ENCODE data around the gene PTGER4. TPM values are rescaled to one million over a fixed set of nuclear protein-coding genes. Genes with fewer than 3 reads are reported as not detected.

Gene PTGER4
- total RNA-seq, 1 donor from 2014 or later = 73.3 TPM

DNA sequence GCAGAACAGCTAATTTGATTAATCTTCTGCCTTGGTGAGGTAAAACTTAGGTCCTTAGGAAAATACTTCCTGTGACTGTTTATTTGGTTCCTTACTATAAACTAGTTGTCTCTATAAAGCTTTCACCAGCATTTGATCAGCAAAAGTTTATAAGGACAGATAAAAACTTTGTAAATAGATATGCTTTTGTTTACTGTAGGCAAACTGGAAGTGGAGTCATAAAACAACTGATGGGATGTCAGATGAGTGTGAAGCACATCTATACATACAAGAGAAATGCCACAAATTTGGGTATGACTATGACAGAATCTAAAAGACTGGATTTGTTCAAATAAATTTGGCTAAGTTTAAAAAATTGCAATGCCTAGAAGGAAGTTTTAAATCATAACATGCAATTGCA is 5.5 kb downstream of the PTGER4 start:
- ATAC-seq (ENCODE audit: low read depth) (no peak), DNase-seq (no peak)
- H3K4me1 Mint-ChIP-seq = peaks cover 86% of the 10 kb centered on the region
- H3K36me3 Mint-ChIP-seq (ENCODE audit: low read depth) = peaks cover 86% of the 10 kb centered on the region
- POLR2A ChIA-PET = interaction anchor here (1.3 kb wide), 1 partner anchor 199 kb away, joined by 3 read pairs; no protein-coding TSS in a partner anchor
- H3K27ac Mint-ChIP-seq = no peak overlapping the region
- CTCF ChIA-PET = interaction anchor here (0.9 to 3.0 kb wide), 7 partner anchors 315 to 971 kb away, joined by 3 to 26 read pairs (median 6); no protein-coding TSS in a partner anchor
- intact Hi-C loops (cut with micrococcal nuclease) = no loop called here
- peak overlapping the region; percentile 36 for H3K4me3 Mint-ChIP-seq
- TF ChIP-seq, protein P1, sequence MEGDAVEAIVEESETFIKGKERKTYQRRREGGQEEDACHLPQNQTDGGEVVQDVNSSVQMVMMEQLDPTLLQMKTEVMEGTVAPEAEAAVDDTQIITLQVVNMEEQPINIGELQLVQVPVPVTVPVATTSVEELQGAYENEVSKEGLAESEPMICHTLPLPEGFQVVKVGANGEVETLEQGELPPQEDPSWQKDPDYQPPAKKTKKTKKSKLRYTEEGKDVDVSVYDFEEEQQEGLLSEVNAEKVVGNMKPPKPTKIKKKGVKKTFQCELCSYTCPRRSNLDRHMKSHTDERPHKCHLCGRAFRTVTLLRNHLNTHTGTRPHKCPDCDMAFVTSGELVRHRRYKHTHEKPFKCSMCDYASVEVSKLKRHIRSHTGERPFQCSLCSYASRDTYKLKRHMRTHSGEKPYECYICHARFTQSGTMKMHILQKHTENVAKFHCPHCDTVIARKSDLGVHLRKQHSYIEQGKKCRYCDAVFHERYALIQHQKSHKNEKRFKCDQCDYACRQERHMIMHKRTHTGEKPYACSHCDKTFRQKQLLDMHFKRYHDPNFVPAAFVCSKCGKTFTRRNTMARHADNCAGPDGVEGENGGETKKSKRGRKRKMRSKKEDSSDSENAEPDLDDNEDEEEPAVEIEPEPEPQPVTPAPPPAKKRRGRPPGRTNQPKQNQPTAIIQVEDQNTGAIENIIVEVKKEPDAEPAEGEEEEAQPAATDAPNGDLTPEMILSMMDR (IDR thresholded peaks at IDR 0.05) = no peak
- H3K27me3 Mint-ChIP-seq = no peaks in the 10 kb centered on the region
- H3K9me3 Mint-ChIP-seq = no peaks in the 10 kb centered on the region

- CTCF ChIA-PET = interaction anchor here (0.7 to 3.0 kb wide), 12 partner anchors 9 to 972 kb away, joined by 3 to 26 read pairs (median 4); no protein-coding TSS in a partner anchor
- Mint-ChIP-seq H3K36me3 (ENCODE audit: low read depth) (peaks cover 84% of the 10 kb centered on the region), H3K9me3 (no peaks in the 10 kb centered on the region), H3K27ac (peak overlapping the region; percentile 32), H3K4me3 (peak overlapping the region; percentile 36), H3K27me3 (no peaks in the 10 kb centered on the region), H3K4me1 (peaks cover 86% of the 10 kb centered on the region)
- TF ChIP-seq, protein P1 (IDR thresholded peaks at IDR 0.05) = no peak
- POLR2A ChIA-PET = interaction anchor here (0.6 to 1.2 kb wide), 3 partner anchors 300 to 737 kb away, joined by 3 to 5 read pairs (median 4); no protein-coding TSS in a partner anchor
- no peak for ATAC-seq (ENCODE audit: low read depth)
- intact Hi-C loops (cut with micrococcal nuclease) = no loop called here
- DNase-seq = no peak
These were observed 6.3 kb downstream of the PTGER4 start for GRCh38 chr5:40685976-40686486.

- Mint-ChIP-seq H3K27ac (peak overlapping the region; percentile 57), H3K4me1 (peaks cover 79% of the 10 kb centered on the region), H3K4me3 (peak overlapping the region; percentile 70), H3K9me3 (no peaks in the 10 kb centered on the region), H3K36me3 (ENCODE audit: low read depth) (peaks cover 83% of the 10 kb centered on the region), H3K27me3 (no peaks in the 10 kb centered on the region)
- no peak for DNase-seq
- CTCF ChIA-PET = interaction anchor here (3.0 kb wide), 1 partner anchor 738 kb away, joined by 26 read pairs; no protein-coding TSS in a partner anchor
- TF ChIP-seq, protein P1 (IDR thresholded peaks at IDR 0.05) = no peak
- intact Hi-C loops (cut with micrococcal nuclease) = no loop called here
- POLR2A ChIA-PET = interaction anchor here (1.2 kb wide), 1 partner anchor 301 kb away, joined by 3 read pairs; no protein-coding TSS in a partner anchor
- ATAC-seq (ENCODE audit: low read depth) = no peak
These were observed 7.6 kb downstream of the PTGER4 start for GRCh38 chr5:40687321-40687720.

DNA sequence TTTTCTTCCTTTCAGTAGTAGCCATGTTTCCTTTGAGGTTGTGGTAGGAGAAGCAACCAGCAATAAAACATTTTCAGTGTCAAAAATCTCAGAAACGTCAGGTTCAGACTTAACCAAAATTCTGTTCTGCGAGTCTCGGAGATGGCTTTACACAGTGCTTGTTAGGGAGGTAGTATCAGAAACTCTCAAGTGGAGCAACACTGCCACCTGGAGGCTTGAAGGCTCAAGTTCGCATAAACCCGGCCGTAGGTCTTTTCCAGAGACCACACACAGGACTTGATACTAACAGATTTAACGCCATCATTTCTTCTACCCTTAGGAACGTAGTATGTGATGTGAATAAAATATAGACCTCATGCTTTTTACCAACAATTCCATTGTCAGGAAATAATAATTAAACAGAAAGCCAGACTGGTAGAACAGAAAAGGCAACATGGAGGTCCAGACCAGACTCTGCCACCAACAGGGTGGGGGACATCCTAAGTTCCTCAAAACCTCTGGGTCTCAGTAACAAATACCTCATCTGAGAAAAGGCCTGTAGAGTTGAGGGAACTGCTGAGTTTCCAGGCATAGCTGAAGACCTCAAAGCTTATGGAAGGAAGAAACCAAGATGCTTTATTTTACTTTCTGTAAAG is 8.5 kb downstream of the PTGER4 start:
- Mint-ChIP-seq H3K27me3 (no peaks in the 10 kb centered on the region), H3K4me3 (peak overlapping the region; percentile 70), H3K27ac (peak overlapping the region; percentile 57), H3K9me3 (no peaks in the 10 kb centered on the region), H3K4me1 (peaks cover 70% of the 10 kb centered on the region), H3K36me3 (ENCODE audit: low read depth) (peaks cover 78% of the 10 kb centered on the region)
- intact Hi-C loops (cut with micrococcal nuclease) = loop anchor here (1.0 to 2.0 kb wide), 13 partner anchors 48 to 1109 kb away; no protein-coding TSS in a partner anchor
- ChIA-PET POLR2A (interaction anchor here (0.6 to 0.7 kb wide), 2 partner anchors 8 to 1110 kb away, joined by 4 to 5 read pairs; partner anchors contain the start of gene PTGER4), CTCF (interaction anchor here (0.6 to 2.9 kb wide), 6 partner anchors 321 to 972 kb away, joined by 3 to 30 read pairs (median 9); no protein-coding TSS in a partner anchor)
- TF ChIP-seq, protein P1 (IDR thresholded peaks at IDR 0.05) = no peak
- DNase-seq (peak; percentile 63), ATAC-seq (ENCODE audit: low read depth) (peak; percentile 82)

DNA sequence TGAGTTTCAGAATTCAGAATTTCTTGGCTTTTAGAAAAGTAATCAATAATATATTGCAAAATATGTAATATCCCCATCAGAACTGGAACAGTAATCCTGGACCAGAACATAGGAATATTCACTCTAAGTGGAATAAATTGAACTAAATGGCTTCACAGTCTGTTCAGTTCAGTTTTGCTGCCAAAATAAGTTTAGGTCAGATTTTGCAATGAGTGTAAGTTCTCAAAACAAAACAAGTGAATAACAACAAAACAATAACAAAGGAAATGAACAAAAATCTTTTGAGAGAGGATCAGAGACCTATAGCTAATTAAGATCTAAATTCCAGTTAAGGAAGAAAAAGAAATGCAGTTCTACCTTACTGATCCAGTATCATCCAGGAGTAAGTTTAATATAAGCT is 9.3 kb downstream of the PTGER4 start:
- no peak for ATAC-seq (ENCODE audit: low read depth)
- Mint-ChIP-seq H3K27me3 (no peaks in the 10 kb centered on the region), H3K36me3 (ENCODE audit: low read depth) (peaks cover 75% of the 10 kb centered on the region), H3K27ac (peak overlapping the region; percentile 53), H3K9me3 (no peaks in the 10 kb centered on the region), H3K4me3 (no peak overlapping the region), H3K4me1 (peaks cover 64% of the 10 kb centered on the region)
- intact Hi-C loops (cut with micrococcal nuclease) = loop anchor here (1.0 to 2.0 kb wide), 13 partner anchors 47 to 1110 kb away; no protein-coding TSS in a partner anchor
- DNase-seq = no peak
- TF ChIP-seq, protein P1 (IDR thresholded peaks at IDR 0.05) = no peak
- CTCF ChIA-PET = interaction anchor here (1.0 to 2.9 kb wide), 8 partner anchors 45 to 973 kb away, joined by 3 to 30 read pairs (median 7); no protein-coding TSS in a partner anchor
- POLR2A ChIA-PET = interaction anchor here (0.6 to 2.9 kb wide), 4 partner anchors 8 to 1110 kb away, joined by 3 to 10 read pairs (median 5); partner anchors contain the start of gene PTGER4

Measured in activated B cell treated with CpG ODN at 0.5 μM for 24 hours (primary cell).